Activated T-cell treated with anti-CD3 and anti-CD28 coated beads, Interleukin-2, amount 50 U/mL, for 1 hour (primary cell): ENCODE measurements around the gene UTF1.
"Not testable (repeated sequence)": the region's sequence is repeated elsewhere in the genome, so short reads cannot be mapped to it uniquely, and the experiment has no call there.

Experiments
- DNase-seq: peaks from one replicate; pipeline ENCODE4 v3.0.0-alpha.2; 2020

UTF1 gene

GRCh38 chr10:133248334-133248715 is 18.3 kb downstream of the UTF1 start:
- no peak for DNase-seq

- no peak for DNase-seq
Observed at GRCh38 chr10:133249094-133249780, 19.2 kb downstream of the UTF1 start.

- DNase-seq = no peak
Observed at GRCh38 chr10:133249975-133250754, 20.1 kb downstream of the UTF1 start.

GRCh38 chr10:133251388-133252222 is 21.6 kb downstream of the UTF1 start:
- no peak for DNase-seq

- no peak for DNase-seq
Observed at GRCh38 chr10:133252223-133252552, 22.2 kb downstream of the UTF1 start.

GRCh38 chr10:133253361-133253955 is 23.4 kb downstream of the UTF1 start:
- no peak for DNase-seq

- DNase-seq = no peak
Observed at GRCh38 chr10:133254421-133255120, 24.6 kb downstream of the UTF1 start.

- no peak for DNase-seq
Observed at GRCh38 chr10:133255323-133255722, 25.3 kb downstream of the UTF1 start.

GRCh38 chr10:133257489-133258065 is 27.6 kb downstream of the UTF1 start:
- peak; percentile 51 for DNase-seq

- DNase-seq = peak; percentile 60
Observed at GRCh38 chr10:133258066-133258817, 28.2 kb downstream of the UTF1 start.

GRCh38 chr10:133258818-133259601 is 29.0 kb downstream of the UTF1 start:
- peak; percentile 82 for DNase-seq

GRCh38 chr10:133259602-133259989 is 29.6 kb downstream of the UTF1 start:
- DNase-seq = no peak

- DNase-seq = peak; percentile 77
Observed at GRCh38 chr10:133260895-133261725, 31.1 kb downstream of the UTF1 start.

GRCh38 chr10:133261726-133262325 is 31.8 kb downstream of the UTF1 start:
- peak; percentile 88 for DNase-seq

GRCh38 chr10:133262696-133263095 is 32.7 kb downstream of the UTF1 start:
- DNase-seq = no peak

- no peak for DNase-seq
Observed at GRCh38 chr10:133263674-133264073, 33.7 kb downstream of the UTF1 start.

GRCh38 chr10:133264461-133264860 is 34.4 kb downstream of the UTF1 start:
- peak; percentile 54 for DNase-seq

GRCh38 chr10:133265052-133265451 is 35.0 kb downstream of the UTF1 start:
- not testable (repeated sequence) for DNase-seq
